ENCODE measurements around the gene UNC50.

UNC50 gene

GRCh38 chr2:98608116-98608961 lies at the start of gene UNC50, which contains the start of gene COA5:
Gene UNC50, plus strand, starts transcription at chr2:98608589. Its CDS starts 1,171 bp downstream, at chr2:98609760.
Gene COA5, minus strand, starts transcription at chr2:98608512. Its CDS starts 107 bp downstream, at chr2:98608405.
- DNase-seq: peak; percentile 44 to 80

- DNase-seq: no peak
Observed at GRCh38 chr2:98558852-98559530, 49.4 kb upstream of the UNC50 start.

- DNase-seq: no peak
Observed at GRCh38 chr2:98559581-98559980, 48.8 kb upstream of the UNC50 start.

- DNase-seq: no peak
Observed at GRCh38 chr2:98560256-98560771, 48.1 kb upstream of the UNC50 start.

GRCh38 chr2:98561018-98561417 lies 47.4 kb upstream of the UNC50 start:
- no peak for DNase-seq

DNA sequence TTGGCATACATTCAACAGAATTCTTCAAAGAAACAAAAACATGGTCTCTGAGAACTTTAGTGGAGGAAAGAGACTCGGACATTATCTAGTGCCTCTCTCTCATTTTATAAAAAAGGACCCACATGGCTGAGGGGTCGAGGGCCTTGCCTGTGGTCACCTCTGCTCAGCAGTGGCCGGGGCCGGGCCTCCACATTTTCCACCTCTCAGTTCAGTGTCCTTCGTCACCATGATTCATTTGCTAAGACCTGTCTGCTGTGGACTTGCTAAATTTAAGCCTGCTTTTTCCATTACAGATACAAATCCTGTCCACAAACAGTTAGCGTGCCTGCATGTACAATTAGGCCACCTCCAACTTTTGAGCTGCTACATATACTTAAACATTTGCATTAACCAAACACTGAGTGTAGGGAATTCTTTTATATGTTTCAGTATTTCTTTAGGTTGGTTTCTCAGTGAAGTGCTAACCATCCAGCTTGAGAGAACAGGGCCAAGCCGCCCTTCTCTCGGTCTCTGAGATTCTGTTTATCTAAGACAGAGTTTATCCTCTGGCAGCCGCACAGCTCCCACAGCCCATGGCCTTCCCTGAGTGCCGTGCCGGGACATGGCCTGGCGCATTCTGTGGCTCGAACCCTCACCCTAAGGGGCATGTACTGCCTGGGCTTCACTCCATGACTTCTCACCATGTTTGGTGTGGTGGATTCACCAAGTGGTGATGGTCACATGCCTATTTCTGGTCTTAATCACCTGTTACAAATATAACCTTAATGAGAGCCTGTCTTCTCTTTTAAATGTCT lies 46.3 kb upstream of the UNC50 start:
- DNase-seq: no peak

- DNase-seq: no peak
Observed at GRCh38 chr2:98563394-98563793, 45.0 kb upstream of the UNC50 start.

DNA sequence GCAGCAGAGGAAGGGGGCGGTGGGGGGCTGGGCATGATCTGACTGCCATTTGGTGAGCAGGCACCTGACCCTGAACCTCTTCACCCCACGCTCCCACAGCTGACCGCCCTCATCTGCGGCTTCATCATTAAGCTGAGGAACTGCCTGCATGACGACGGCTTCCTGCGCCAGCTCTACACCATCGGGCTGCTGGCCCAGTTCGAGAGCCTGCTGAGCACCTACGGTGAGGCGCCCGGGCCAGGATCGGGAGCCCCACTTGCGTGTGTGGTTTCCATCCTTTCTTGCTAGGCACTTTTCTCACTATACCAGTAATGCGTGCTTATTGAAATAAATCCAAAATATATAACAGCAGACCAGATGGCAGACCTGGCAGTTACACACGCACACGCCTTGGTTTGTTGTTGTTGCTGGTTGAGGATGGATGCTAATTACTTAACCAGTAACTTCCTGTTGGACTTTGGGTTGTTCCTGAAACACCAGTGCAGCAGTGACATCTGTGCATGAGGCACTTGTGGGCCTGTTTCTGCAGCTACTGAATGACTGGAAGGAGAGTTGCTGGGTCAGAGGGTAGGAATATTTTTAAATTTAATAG lies 43.8 kb upstream of the UNC50 start:
- no peak for DNase-seq

DNA sequence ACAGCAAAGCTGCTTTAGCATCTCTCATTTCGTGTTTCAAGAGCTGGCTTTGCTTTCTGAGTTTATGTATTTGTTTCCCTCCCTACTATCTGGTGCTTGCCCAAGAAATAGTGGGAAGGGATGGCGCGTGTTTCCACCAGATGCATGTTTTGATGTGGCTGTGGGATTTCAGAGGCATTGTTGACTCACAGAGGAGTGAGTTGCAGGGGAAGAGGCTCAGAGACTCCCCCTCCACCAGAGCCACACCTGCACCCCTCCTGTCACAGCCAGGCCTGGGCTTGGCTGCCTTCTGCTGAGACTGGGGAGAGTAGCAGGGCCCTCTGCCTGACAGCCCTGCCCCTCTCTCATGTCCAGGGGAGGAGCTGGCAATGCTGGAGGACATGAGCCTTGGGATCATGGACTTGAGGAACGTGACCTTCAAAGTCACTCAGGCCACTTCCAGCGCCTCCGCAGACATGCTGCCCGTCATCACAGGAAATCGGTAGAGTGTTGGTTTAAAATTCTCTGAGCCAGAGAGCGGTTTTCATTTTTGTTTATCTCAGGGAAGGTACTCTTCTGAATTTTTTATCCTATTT lies 43.0 kb upstream of the UNC50 start:
- no peak for DNase-seq

DNA sequence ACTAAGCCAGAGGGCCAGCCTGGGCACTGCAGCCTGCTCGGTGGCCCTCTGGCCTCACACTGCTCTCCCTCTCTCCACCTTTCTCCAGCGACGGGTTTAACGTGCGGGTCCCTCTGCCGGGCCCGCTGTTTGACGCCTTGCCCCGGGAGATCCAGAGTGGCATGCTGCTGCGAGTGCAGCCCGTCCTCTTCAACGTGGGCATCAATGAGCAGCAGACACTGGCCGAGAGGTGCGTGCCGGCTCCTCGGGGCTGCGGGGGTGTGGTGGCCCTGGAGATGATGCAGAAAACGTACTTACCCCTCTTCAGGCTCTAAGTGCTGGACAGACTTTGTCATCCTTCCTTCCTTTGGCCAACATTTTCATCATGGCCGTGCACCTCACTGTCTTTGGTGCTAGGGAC lies 42.4 kb upstream of the UNC50 start:
- no peak for DNase-seq

DNA sequence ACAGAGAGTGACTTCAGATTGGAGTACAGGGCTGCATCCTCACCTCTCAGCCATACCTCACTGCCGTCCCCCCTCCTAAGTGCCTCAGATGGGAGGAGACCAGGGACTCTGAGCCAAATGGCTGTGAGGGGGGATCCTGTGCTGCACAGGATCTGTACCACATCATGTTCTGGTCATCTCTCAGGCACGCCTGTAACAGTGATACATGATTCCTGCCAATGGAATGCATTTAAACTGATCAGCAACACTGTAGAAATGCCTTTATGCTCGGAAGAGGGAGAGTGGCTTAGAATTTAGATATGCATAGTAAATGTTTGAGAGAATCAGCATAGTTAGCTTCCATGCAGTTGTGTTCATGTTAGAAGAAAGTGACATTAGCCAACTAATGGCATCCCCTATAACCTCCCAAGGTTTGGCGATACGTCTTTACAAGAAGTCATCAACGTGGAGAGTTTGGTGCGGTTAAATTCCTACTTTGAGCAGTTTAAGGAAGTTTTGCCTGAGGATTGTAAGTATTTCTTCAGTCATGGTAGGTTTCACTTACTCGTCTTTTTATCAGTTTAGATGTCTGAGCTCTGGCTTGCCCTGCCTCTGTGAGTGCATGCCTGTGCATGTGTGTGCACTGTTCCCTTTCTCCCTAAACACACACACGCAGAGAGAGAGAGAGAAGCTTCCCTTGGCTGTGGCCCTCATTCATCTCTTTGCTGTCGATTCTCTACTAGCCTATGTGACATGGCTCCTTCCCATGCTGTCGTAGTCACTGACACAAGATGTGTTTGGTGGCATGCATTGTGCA lies 40.0 kb upstream of the UNC50 start:
- DNase-seq: no peak

DNA sequence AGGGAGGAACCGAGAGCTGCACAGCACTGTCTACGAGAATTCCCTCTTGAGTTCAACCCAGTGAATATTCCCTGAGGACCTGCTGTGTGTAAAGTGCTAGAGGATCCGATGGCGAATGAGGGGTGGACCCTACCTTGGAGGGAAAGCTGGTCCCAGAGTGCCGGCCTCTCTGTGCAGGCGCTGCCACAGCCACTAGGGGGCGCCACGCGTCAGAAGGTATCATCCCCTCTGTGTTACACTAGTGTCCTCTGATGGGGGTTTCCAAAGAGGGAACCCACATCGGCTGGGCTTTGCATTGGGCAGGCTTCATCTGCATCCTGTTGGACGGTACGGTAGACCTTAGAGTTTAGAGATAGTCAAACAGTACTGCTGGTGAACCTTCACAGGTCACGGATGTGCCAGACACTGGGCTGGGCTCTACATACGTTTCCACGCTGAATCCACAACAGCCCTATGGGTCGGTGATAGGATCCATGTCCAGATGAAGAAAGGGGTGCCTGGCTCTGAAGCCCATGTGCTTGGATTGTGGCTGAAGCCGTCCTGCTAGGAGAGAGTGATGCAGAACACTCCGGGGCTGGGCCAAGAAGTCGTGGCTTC lies 39.1 kb upstream of the UNC50 start:
- DNase-seq: peak; percentile 2 to 15

DNA sequence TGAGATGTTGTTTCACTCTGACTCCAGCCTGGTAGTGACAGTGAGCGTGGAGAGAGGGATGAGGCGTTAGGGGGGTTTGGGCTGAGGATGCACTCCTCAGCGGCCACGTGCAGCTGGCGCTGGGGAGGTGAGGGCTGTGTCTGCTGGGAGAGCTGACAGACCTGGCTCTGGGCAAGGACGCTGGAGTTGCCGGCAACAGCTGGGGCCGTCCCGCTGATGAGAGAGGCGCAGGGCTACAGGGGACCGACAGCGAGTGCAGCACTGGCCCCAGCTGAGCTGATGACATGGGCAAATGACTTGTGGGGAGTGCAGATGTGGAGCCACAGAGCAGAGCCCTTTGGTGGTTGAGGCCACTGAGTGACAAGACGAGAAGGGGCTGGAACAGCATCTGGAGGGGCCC lies 38.5 kb upstream of the UNC50 start:
- DNase-seq: no peak

- DNase-seq: no peak
Observed at GRCh38 chr2:98570356-98570755, 38.0 kb upstream of the UNC50 start.

DNA sequence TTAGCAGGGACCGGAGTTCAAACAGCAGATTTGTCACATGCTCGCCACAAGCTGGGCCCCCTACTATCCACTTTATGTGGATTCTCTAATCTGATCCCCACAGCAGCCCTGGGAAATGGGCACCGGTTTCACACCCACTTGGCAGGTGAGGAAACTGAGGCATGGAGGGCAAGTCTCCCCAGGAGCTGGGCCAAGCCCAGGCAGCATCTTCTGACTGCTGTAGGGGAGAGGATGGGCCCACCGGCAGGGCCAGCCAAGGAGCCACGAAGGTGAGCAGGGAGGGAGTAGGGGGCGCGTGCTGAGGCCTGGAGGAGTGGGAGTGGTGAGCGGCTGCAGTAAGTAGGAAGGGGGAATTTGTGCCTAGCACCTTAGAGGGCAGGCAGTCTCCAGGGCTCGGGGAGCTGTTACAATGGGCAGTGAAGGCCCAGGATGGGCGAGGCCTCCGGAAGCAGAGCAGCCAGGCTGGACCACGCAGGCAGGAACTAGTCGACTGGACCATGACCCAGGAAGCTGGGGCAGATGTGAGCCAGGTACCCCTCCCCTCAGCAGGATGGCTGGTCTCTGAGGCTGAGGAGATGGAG lies 37.2 kb upstream of the UNC50 start:
- no peak for DNase-seq

DNA sequence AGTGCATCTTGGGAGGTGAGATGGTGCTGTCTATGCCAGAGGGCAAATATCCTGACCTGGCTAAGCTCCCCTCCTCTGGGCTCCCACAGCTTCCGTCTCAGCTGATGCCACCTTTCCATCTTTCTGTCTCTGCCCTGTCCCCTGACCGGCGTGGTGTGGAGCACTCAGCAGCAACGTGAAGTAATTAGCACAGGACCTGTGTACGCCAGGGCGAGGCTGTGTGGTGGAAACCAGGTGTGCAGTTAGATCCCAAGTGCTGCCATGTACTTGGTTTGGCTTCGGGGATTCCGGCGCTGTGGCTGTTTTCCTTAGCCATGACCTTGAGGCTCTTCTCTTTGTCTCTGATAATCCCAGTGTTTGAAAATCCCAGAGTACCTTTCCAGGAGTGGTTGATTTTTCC lies 36.6 kb upstream of the UNC50 start:
- DNase-seq: no peak

GRCh38 chr2:98572211-98572610 lies 36.2 kb upstream of the UNC50 start:
- DNase-seq: no peak

GRCh38 chr2:98572676-98573075 lies 35.7 kb upstream of the UNC50 start:
- DNase-seq: no peak

DNA sequence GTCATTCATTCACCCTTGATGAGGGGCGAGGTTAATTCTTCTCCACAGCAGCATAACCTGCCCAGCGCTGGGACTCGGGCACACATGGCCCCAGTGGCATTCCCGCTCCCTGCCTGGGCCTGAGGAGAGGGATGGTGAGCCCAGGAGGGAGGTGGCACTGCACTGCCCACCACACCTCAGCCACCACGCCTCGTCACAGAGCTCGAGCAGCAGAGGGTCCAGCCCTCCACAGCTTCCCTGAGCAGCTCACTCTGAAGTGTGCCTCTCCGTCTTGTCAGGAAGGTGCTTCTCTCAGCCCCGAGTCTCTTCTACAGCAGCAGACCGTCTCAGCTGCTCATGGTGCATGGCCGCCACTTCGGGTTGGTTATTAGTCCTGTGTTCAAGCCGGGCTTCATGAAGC lies 35.0 kb upstream of the UNC50 start:
- DNase-seq: no peak

DNA sequence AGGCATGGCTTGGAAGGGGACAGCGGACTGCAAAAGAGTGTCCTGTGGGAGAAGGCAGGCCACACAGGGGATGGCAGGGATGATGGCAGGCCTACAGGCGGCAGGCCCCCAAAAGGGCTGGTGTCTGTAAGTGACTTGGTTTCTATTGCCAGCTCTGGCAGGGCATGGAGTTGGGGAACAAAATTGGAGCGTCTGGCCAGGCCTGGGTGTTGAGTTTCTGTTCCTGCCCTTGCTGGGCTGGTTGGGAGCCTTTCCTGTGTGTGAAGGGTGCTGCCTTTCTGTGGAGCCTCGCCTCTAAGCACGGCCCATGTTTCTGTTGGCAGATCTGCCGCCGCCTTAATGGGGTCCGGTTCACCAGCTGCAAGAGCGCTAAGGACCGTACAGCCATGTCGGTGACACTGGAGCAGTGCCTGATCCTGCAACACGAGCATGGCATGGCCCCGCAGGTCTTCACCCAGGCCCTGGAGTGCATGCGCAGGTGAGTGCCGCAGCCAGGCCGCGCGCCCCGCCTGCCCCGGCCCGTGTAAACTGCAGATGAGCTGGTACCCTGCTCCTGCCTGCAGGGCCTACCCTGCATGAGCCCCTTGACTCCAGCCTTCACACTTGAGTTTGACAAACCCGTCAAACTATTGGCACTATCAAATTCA lies 31.6 kb upstream of the UNC50 start:
- DNase-seq: no peak
